HepG2 (cell line): Measurements from ENCODE around the gene AURKA. TPM values are rescaled to one million over a fixed set of nuclear protein-coding genes. Genes with fewer than 3 reads are reported as not detected.
A peak's percentile ranks its signal among the peaks of the same experiment; 100 is the strongest.

Experiments
- ATAC-seq: fragments of 200-7000 bp; cut with Tn5 transposase; 3 replicates; pipeline ENCODE4 v1.9.1; 2020; ENCODE audit warnings: mild to moderate bottlenecking, moderate library complexity
- BruUV-seq: library from RNA; stranded (reverse); fragments of 400-500 nt; replicated peaks from 2 replicates; lab custom pipeline; 2021; lab: Mats Ljungman, UMichigan
- CTCF ChIA-PET: fragments of 300-600 bp; formaldehyde crosslinking; extraction: SDS; loops from one replicate; lab custom pipeline; 2021; ENCODE audit warnings: low total read pairs, inconsistent platforms, low intra/inter-chr PET ratio; lab: Yijun Ruan, JAX
- POLR2A ChIA-PET: fragments of 350-600 bp; sonication (Branson Sonifier 250); formaldehyde crosslinking; loops from one replicate; lab custom pipeline; 2020; ENCODE audit warnings: antibody characterized with exemption, inconsistent platforms; lab: Yijun Ruan, JAX
- DNase-seq: peaks from one replicate; pipeline ENCODE4 v3.0.0-alpha.2; 2015; ENCODE audit warnings: low spot score
- FAIRE-seq: peaks from 3 replicates; lab custom pipeline; 2011; peaks lifted over from hg19 to GRCh38; lab: Jason Lieb, UNC
- H2AFZ ChIP-seq: one replicate; pipeline ENCODE4 v1.6.1; 2011; ENCODE audit warnings: low read length, inconsistent platforms
- H3K27ac ChIP-seq: fragments of 300-600 bp; 3 replicates; pipeline ENCODE4 v1.8.0; 2011; ENCODE audit warnings: mixed run types, mild to moderate bottlenecking, mixed read lengths, low read length, inconsistent platforms; ENCODE audit not compliant: insufficient read depth; ENCODE audit errors: extremely low read length
- H3K27me3 ChIP-seq, 2 experiments: fragments of 200-600 bp in 1 of 2; 2 replicates in 1 of 2; 3 replicates in 1 of 2; pipeline versions ENCODE4 v1.6.0 to v1.8.0; 2011; ENCODE audit warnings: low read length in 2 of 2, mild to moderate bottlenecking in 2 of 2, moderate library complexity in 2 of 2, inconsistent platforms in 1 of 2; ENCODE audit not compliant: insufficient read depth in 2 of 2, control insufficient read depth in 1 of 2
- H3K36me3 ChIP-seq, 2 experiments: fragments of 200-600 bp in 1 of 2; replicated peaks in 1 of 2; 2 replicates in 1 of 2; 3 replicates in 1 of 2; pipeline versions ENCODE4 v1.5.1 to v1.8.0; 2011; ENCODE audit warnings: low read length in 2 of 2, inconsistent platforms in 1 of 2; ENCODE audit not compliant: insufficient read depth in 2 of 2, control insufficient read depth in 1 of 2
- H3K4me1 ChIP-seq: 2 replicates; pipeline ENCODE4 v1.5.1; 2012; ENCODE audit warnings: low read length, inconsistent platforms; ENCODE audit not compliant: insufficient read depth
- H3K4me2 ChIP-seq: 2 replicates; pipeline ENCODE4 v1.6.0; 2011; ENCODE audit warnings: low read depth, low read length, inconsistent platforms
- H3K4me3 ChIP-seq, 3 experiments: fragments of 200-600 bp in 1 of 3; sonication (generic), shearing (Covaris generic) in 1 of 3; replicated peaks in 1 of 3; 2 replicates each; pipeline ENCODE4 v1.5.1; 2011 to 2016; ENCODE audit warnings: low read length in 3 of 3, inconsistent platforms in 2 of 3, low read depth in 2 of 3, mild to moderate bottlenecking in 2 of 3, control low read depth in 1 of 3, mixed read lengths in 1 of 3; ENCODE audit not compliant: insufficient read depth in 1 of 3
- H3K79me2 ChIP-seq: one replicate; pipeline ENCODE4 v1.6.1; 2011; ENCODE audit warnings: low read length, inconsistent platforms; ENCODE audit not compliant: insufficient read depth
- H3K9ac ChIP-seq: 2 replicates; pipeline ENCODE4 v1.6.0; 2011; ENCODE audit warnings: mild to moderate bottlenecking, low read depth, low read length, inconsistent platforms; ENCODE audit not compliant: insufficient read depth
- H3K9me3 ChIP-seq: 2 replicates; pipeline ENCODE4 v1.5.1; 2012; ENCODE audit warnings: mild to moderate bottlenecking, low read length
- H4K20me1 ChIP-seq: 2 replicates; pipeline ENCODE4 v1.6.0; 2011; ENCODE audit warnings: inconsistent platforms, mild to moderate bottlenecking, low read length, moderate library complexity; ENCODE audit not compliant: insufficient read depth
- CC2D1A ChIP-seq: sonication (generic); formaldehyde crosslinking; IDR thresholded peaks from 2 replicates; pipeline ENCODE4 v1.8.1; 2023; ENCODE audit warnings: mild to moderate bottlenecking, missing genetic modification reagents
- KDM4B ChIP-seq: sonication (generic); formaldehyde crosslinking; IDR thresholded peaks from 2 replicates; pipeline ENCODE4 v1.4.0; 2020; ENCODE audit warnings: missing genetic modification reagents
- MNT ChIP-seq: fragments of 450-650 bp; IDR thresholded peaks from 2 replicates; pipeline ENCODE4 v1.6.1; 2016
- SMARCE1 ChIP-seq: fragments of 450-650 bp; IDR thresholded peaks from 2 replicates; pipeline ENCODE4 v1.6.1; 2017; ENCODE audit warnings: borderline replicate concordance
- ZBTB46 ChIP-seq: sonication (generic); formaldehyde crosslinking; IDR thresholded peaks from 2 replicates; pipeline ENCODE4 v1.4.0; 2020; ENCODE audit warnings: mild to moderate bottlenecking, missing genetic modification reagents, borderline replicate concordance
- ZFP36L2 ChIP-seq: sonication (generic); formaldehyde crosslinking; IDR thresholded peaks from 2 replicates; pipeline ENCODE4 v1.4.0; 2020; ENCODE audit warnings: missing genetic modification reagents
- ZNF660 ChIP-seq: sonication (generic); formaldehyde crosslinking; IDR thresholded peaks from 2 replicates; pipeline ENCODE4 v1.5.1; 2020; ENCODE audit warnings: mild to moderate bottlenecking, low read depth, missing genetic modification reagents, borderline replicate concordance
- ZNF761 ChIP-seq: sonication (generic); formaldehyde crosslinking; conservative IDR thresholded peaks from 2 replicates; pipeline ENCODE4 v1.4.0; 2020; ENCODE audit warnings: mild to moderate bottlenecking, missing genetic modification reagents
- ZNF780A ChIP-seq: sonication (generic); formaldehyde crosslinking; IDR thresholded peaks from 2 replicates; pipeline ENCODE4 v1.8.0; 2022; ENCODE audit warnings: mild to moderate bottlenecking, missing genetic modification reagents, moderate library complexity
- ZNF883 ChIP-seq: sonication (generic); formaldehyde crosslinking; IDR thresholded peaks from 2 replicates; pipeline ENCODE4 v1.5.1; 2020; ENCODE audit warnings: mild to moderate bottlenecking, missing genetic modification reagents; ENCODE audit errors: not compliant biosample characterization
- WGBS: methylation state at CpG from one replicate; pipeline ENCODE4 v1.1.6; 2017; ENCODE audit warnings: low lambda C conversion rate; 5-methylcytosine and 5-hydroxymethylcytosine counted together
- in situ Hi-C: cut with HindIII; loops from 2 replicates; pipeline ENCODE4 v1.10.0; 2017; ENCODE audit warnings: low pct_unique_long_range_greater_than_20kb; ENCODE audit not compliant: extremely low pct_ligation_motif_present
- intact Hi-C: fragments of 100-400 bp; cut with micrococcal nuclease; formaldehyde crosslinking; loops from one replicate; pipeline ENCODE4 v1.10.0; 2022; ENCODE audit not compliant: unreplicated experiment
- polyA plus RNA-seq, 8 experiments: library from polyadenylated mRNA; depleted of rRNA in 3 of 8; stranded (reverse) in 7 of 8; unstranded in 1 of 8; fragments of >200 nt; fragmentation: Illumina TruSeq in 4 of 8; extraction: Trizol in 4 of 8; gene quantifications; 2 replicates each; pipeline versions ENCODE4 v1.2.1 to v1.2.3, GENCODE V29; 2011 to 2016; ENCODE audit warnings: low read depth in 4 of 8, missing spikeins in 1 of 8, mixed read lengths in 1 of 8; ENCODE audit not compliant: insufficient read depth in 1 of 8
- total RNA-seq, 5 experiments: library from RNA; depleted of rRNA; stranded (reverse); fragments of >200 nt; fragmentation: Illumina TruSeq; extraction: Trizol; gene quantifications; 2 replicates each; pipeline ENCODE4 v1.2.3, GENCODE V29; 2016; ENCODE audit warnings: low read depth in 1 of 5

Gene AURKA
- total and polyA plus RNA-seq, 2 of the 13 experiments (the other 11 are each of a cell fraction or from before 2014, with no cell fraction given): 96.4 to 224 TPM

GRCh38 chr20:56423211-56423610 lies 31.2 kb upstream of the AURKA start:
- POLR2A ChIA-PET: interaction anchor here (1.4 to 3.0 kb wide), 2 partner anchors 11 to 31 kb away, joined by 3 to 7 read pairs; partner anchors contain the start of genes AURKA, CASS4 and CSTF1
- DNase-seq (no peak), FAIRE-seq (no peak), ATAC-seq (no peak)
- Histone ChIP-seq H3K27me3 (no peaks in the 10 kb centered on the region), H4K20me1 (no peaks in the 10 kb centered on the region), H3K27ac (no peak overlapping the region), H2AFZ (no peak overlapping the region), H3K4me2 (0 out of 2 replicates have a peak overlapping the region, but pooled peaks have one; percentile 63), H3K36me3 (no peaks in the 10 kb centered on the region), H3K9ac (no peak overlapping the region), H3K4me1 (peaks cover 58% of the 10 kb centered on the region), H3K4me3 (no peak overlapping the region), H3K9me3 (no peaks in the 10 kb centered on the region), H3K79me2 (no peaks in the 10 kb centered on the region)
- CTCF ChIA-PET: interaction anchor here (1.4 kb wide), 1 partner anchor 23 kb away, joined by 5 read pairs; no protein-coding TSS in a partner anchor
- intact Hi-C loops: no loop called here
- TF ChIP-seq ZNF660 (no peak), ZBTB46 (CRISPR knock-in tag) (no peak), ZFP36L2 (no peak), CC2D1A (CRISPR knock-in tag) (no peak), ZNF780A (no peak), MNT (no peak), KDM4B (no peak), ZNF883 (CRISPR knock-in tag) (no peak), ZNF761 (CRISPR knock-in tag) (no peak), SMARCE1 (no peak)
- in situ Hi-C loops: no loop called here
- 98% methylated on average over 1 of the region's 1 CpG for WGBS
- BruUV-seq: no TSS peak
